H9 (cell line): ENCODE measurements around the gene ROCK2. TPM values are rescaled to one million over a fixed set of nuclear protein-coding genes. Genes with fewer than 3 reads are reported as not detected.

Experiments
- DNase-seq: peaks from one replicate; pipeline ENCODE4 v3.0.0-alpha.2; 2017
- H2AFZ ChIP-seq: one replicate; pipeline ENCODE4 v1.6.1; 2013; ENCODE audit warnings: mild to moderate bottlenecking, low read length, control low read depth, moderate library complexity
- H2AK5ac ChIP-seq: 2 replicates; pipeline ENCODE4 v1.6.1; 2013; ENCODE audit warnings: low read length, control low read depth, mixed read lengths; ENCODE audit not compliant: insufficient read length
- H2BK120ac ChIP-seq: one replicate; pipeline ENCODE4 v1.6.1; 2013; ENCODE audit warnings: low read depth, mild to moderate bottlenecking, low read length, control low read depth, inconsistent platforms; ENCODE audit not compliant: poor library complexity, severe bottlenecking
- H2BK12ac ChIP-seq: 2 replicates; pipeline ENCODE4 v1.6.1; 2013; ENCODE audit warnings: low read length, control low read depth, mixed read lengths, low read depth; ENCODE audit not compliant: insufficient read length
- H2BK15ac ChIP-seq: 2 replicates; pipeline ENCODE4 v1.6.1; 2013; ENCODE audit warnings: low read depth, low read length, control low read depth
- H2BK20ac ChIP-seq: one replicate; pipeline ENCODE4 v1.6.1; 2013; ENCODE audit warnings: low read depth, mild to moderate bottlenecking, low read length, control low read depth, inconsistent platforms; ENCODE audit not compliant: poor library complexity, severe bottlenecking
- H2BK5ac ChIP-seq: 2 replicates; pipeline ENCODE4 v1.6.1; 2013; ENCODE audit warnings: low read length, control low read depth, mixed read lengths; ENCODE audit not compliant: insufficient read length
- H3K14ac ChIP-seq: 2 replicates; pipeline ENCODE4 v1.6.1; 2013; ENCODE audit warnings: low read length, control low read depth; ENCODE audit not compliant: insufficient read depth
- H3K18ac ChIP-seq: 2 replicates; pipeline ENCODE4 v1.6.1; 2013; ENCODE audit warnings: low read depth, mild to moderate bottlenecking, mixed read lengths, low read length, control low read depth; ENCODE audit not compliant: insufficient read length
- H3K23ac ChIP-seq: 2 replicates; pipeline ENCODE4 v1.6.1; 2013; ENCODE audit warnings: low read length, control low read depth, mixed read lengths, low read depth; ENCODE audit not compliant: insufficient read length
- H3K23me2 ChIP-seq: 2 replicates; pipeline ENCODE4 v1.6.1; 2013; ENCODE audit warnings: low read depth, mild to moderate bottlenecking, mixed read lengths, low read length, control low read depth; ENCODE audit not compliant: insufficient read length, poor library complexity, severe bottlenecking
- H3K27ac ChIP-seq: 2 replicates; pipeline ENCODE4 v1.5.1; 2013; ENCODE audit warnings: low read length, control low read depth, mixed read lengths, low read depth; ENCODE audit not compliant: insufficient read length
- H3K27me3 ChIP-seq: 2 replicates; pipeline ENCODE4 v1.6.1; 2013; ENCODE audit warnings: low read length, control low read depth, inconsistent platforms; ENCODE audit not compliant: insufficient read depth
- H3K4ac ChIP-seq: 2 replicates; pipeline ENCODE4 v1.6.1; 2013; ENCODE audit warnings: low read depth, mild to moderate bottlenecking, control low read depth, inconsistent platforms, low read length, moderate library complexity
- H3K4me1 ChIP-seq: 2 replicates; pipeline ENCODE4 v1.6.1; 2013; ENCODE audit warnings: low read length, control low read depth, inconsistent platforms; ENCODE audit not compliant: insufficient read depth
- H3K4me2 ChIP-seq: 2 replicates; pipeline ENCODE4 v1.6.1; 2013; ENCODE audit warnings: low read length, control low read depth, mixed read lengths; ENCODE audit not compliant: insufficient read length, insufficient read depth
- H3K56ac ChIP-seq: 2 replicates; pipeline ENCODE4 v1.6.1; 2013; ENCODE audit warnings: low read depth, mild to moderate bottlenecking, mixed read lengths, low read length, control low read depth; ENCODE audit not compliant: insufficient read length
- H3K79me1 ChIP-seq: 2 replicates; pipeline ENCODE4 v1.6.1; 2013; ENCODE audit warnings: low read depth, mild to moderate bottlenecking, moderate library complexity, low read length, control low read depth, inconsistent platforms; ENCODE audit not compliant: insufficient read depth, poor library complexity, severe bottlenecking
- H3K79me2 ChIP-seq: 2 replicates; pipeline ENCODE4 v1.6.1; 2013; ENCODE audit warnings: low read length, control low read depth, inconsistent platforms; ENCODE audit not compliant: insufficient read depth
- H3K9ac ChIP-seq: 2 replicates; pipeline ENCODE4 v1.6.1; 2013; ENCODE audit warnings: low read length, control low read depth, mixed read lengths; ENCODE audit not compliant: insufficient read length; ENCODE audit errors: extremely low read depth
- H3K9me3 ChIP-seq: one replicate; pipeline ENCODE4 v1.6.1; 2013; ENCODE audit warnings: low read depth, low read length, inconsistent platforms; ENCODE audit not compliant: control insufficient read depth
- H3T11ph ChIP-seq: one replicate; pipeline ENCODE4 v1.6.1; 2013; ENCODE audit warnings: mild to moderate bottlenecking, low read length, control low read depth, inconsistent platforms
- H4K20me1 ChIP-seq: one replicate; pipeline ENCODE4 v1.6.1; 2013; ENCODE audit not compliant: control insufficient read depth, insufficient read length, insufficient read depth
- H4K5ac ChIP-seq: 2 replicates; pipeline ENCODE4 v1.6.1; 2013; ENCODE audit warnings: low read depth, mild to moderate bottlenecking, mixed read lengths, low read length, control low read depth; ENCODE audit not compliant: insufficient read length
- H4K8ac ChIP-seq: replicated peaks from 2 replicates; pipeline ENCODE4 v1.6.1; 2013; ENCODE audit warnings: low read length, control low read depth, mixed read lengths, low read depth; ENCODE audit not compliant: insufficient read length
- H4K91ac ChIP-seq: 2 replicates; pipeline ENCODE4 v1.6.1; 2013; ENCODE audit warnings: low read depth, mild to moderate bottlenecking, moderate library complexity, mixed read lengths, low read length, control low read depth; ENCODE audit not compliant: insufficient read length
- H3K27ac Mint-ChIP-seq, 3 experiments: 2 replicates in 2 of 3; 3 replicates in 1 of 3; pipeline ENCODE4 v1.8.0; 2020 to 2021; ENCODE audit warnings: mixed read lengths in 3 of 3, mild to moderate bottlenecking in 1 of 3, moderate library complexity in 1 of 3
- H3K27me3 Mint-ChIP-seq: 2 replicates; pipeline ENCODE4 v1.8.0; 2021; ENCODE audit warnings: low read depth, mild to moderate bottlenecking, moderate library complexity, mixed read lengths
- H3K36me3 Mint-ChIP-seq, 3 experiments: 2 replicates in 2 of 3; 3 replicates in 1 of 3; pipeline ENCODE4 v1.8.0; 2020 to 2021; ENCODE audit warnings: low read depth in 3 of 3, mixed read lengths in 3 of 3; ENCODE audit not compliant: insufficient read depth in 1 of 3
- H3K4me1 Mint-ChIP-seq, 2 experiments: 2 replicates each; pipeline ENCODE4 v1.8.0; 2020; ENCODE audit warnings: mixed read lengths in 2 of 2
- H3K4me3 Mint-ChIP-seq, 2 experiments: 2 replicates in 1 of 2; 3 replicates in 1 of 2; pipeline ENCODE4 v1.8.0; 2020 to 2021; ENCODE audit warnings: mild to moderate bottlenecking in 2 of 2, mixed read lengths in 2 of 2, moderate library complexity in 1 of 2
- H3K9me3 Mint-ChIP-seq, 2 experiments: 2 replicates in 1 of 2; 3 replicates in 1 of 2; pipeline ENCODE4 v1.8.0; 2020; ENCODE audit warnings: mild to moderate bottlenecking in 2 of 2, mixed read lengths in 2 of 2, moderate library complexity in 1 of 2
- WGBS: extraction: QIAGEN DNeasy Blood & Tissue Kit; methylation state at CpG from one replicate; pipeline ENCODE4 v1.1.7; 2013; ENCODE audit warnings: missing lambda C conversion rate, low lambda C conversion rate, mixed read lengths; ENCODE audit not compliant: insufficient read length; ENCODE audit errors: extremely low coverage; 5-methylcytosine and 5-hydroxymethylcytosine counted together
- total RNA-seq: library from RNA; stranded (reverse); gene quantifications from 2 replicates; pipeline ENCODE4 v1.2.1, GENCODE V29; 2021
- TF ChIP-seq, protein P1 (sequence below): fragments of 200-600 bp; sonication (generic); conservative IDR thresholded peaks from 3 replicates; pipeline ENCODE4 v1.8.0; 2021; ENCODE audit warnings: antibody characterized with exemption, mild to moderate bottlenecking

ROCK2 gene
- total RNA-seq, 1 experiment from 2014 or later, result 33.2 TPM

GRCh38 chr2:11187083-11187619 is 157.3 kb downstream of the ROCK2 start:
- no CpG with 5 or more reads among the region's 7 CpGs for WGBS
- no peak overlapping the region for H3K9ac ChIP-seq
- H3K18ac ChIP-seq, result no peak overlapping the region
- Mint-ChIP-seq H3K27ac (no peak overlapping the region), H3K9me3 (no peaks in the 10 kb centered on the region), H3K4me3 (no peak overlapping the region), H3K27me3 (no peaks in the 10 kb centered on the region), H3K36me3 (peaks cover 0 to 22% (median 19%) of the 10 kb centered on the region in 3 experiments; a peak in 5 of 7 replicates), H3K4me1 (no peaks in the 10 kb centered on the region)
- H4K20me1 ChIP-seq, result no peaks in the 10 kb centered on the region
- no peak overlapping the region for H2AK5ac ChIP-seq
- no peaks in the 10 kb centered on the region for H3K27me3 ChIP-seq
- H3K4ac ChIP-seq, result no peak overlapping the region
- H2BK120ac ChIP-seq, result no peak overlapping the region
- no peak overlapping the region for H2BK15ac ChIP-seq
- TF ChIP-seq, protein P1, sequence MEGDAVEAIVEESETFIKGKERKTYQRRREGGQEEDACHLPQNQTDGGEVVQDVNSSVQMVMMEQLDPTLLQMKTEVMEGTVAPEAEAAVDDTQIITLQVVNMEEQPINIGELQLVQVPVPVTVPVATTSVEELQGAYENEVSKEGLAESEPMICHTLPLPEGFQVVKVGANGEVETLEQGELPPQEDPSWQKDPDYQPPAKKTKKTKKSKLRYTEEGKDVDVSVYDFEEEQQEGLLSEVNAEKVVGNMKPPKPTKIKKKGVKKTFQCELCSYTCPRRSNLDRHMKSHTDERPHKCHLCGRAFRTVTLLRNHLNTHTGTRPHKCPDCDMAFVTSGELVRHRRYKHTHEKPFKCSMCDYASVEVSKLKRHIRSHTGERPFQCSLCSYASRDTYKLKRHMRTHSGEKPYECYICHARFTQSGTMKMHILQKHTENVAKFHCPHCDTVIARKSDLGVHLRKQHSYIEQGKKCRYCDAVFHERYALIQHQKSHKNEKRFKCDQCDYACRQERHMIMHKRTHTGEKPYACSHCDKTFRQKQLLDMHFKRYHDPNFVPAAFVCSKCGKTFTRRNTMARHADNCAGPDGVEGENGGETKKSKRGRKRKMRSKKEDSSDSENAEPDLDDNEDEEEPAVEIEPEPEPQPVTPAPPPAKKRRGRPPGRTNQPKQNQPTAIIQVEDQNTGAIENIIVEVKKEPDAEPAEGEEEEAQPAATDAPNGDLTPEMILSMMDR, result no peak
- no peak overlapping the region for H3T11ph ChIP-seq
- H3K79me2 ChIP-seq, result no peaks in the 10 kb centered on the region
- H3K23me2 ChIP-seq, result no peaks in the 10 kb centered on the region
- H3K14ac ChIP-seq, result no peak overlapping the region
- H3K56ac ChIP-seq, result no peak overlapping the region
- H2BK12ac ChIP-seq, result no peak overlapping the region
- no peak overlapping the region for H3K4me2 ChIP-seq
- H3K23ac ChIP-seq, result no peak overlapping the region
- no peaks in the 10 kb centered on the region for H3K9me3 ChIP-seq
- no peak overlapping the region for H3K27ac ChIP-seq
- no peaks in the 10 kb centered on the region for H3K4me1 ChIP-seq
- H2AFZ ChIP-seq, result no peak overlapping the region
- no peaks in the 10 kb centered on the region for H3K79me1 ChIP-seq
- no peak overlapping the region for H4K91ac ChIP-seq
- H4K8ac ChIP-seq, result no peak overlapping the region
- H2BK5ac ChIP-seq, result no peak overlapping the region
- no peak overlapping the region for H4K5ac ChIP-seq
- DNase-seq, result no peak
- H2BK20ac ChIP-seq, result no peak overlapping the region
